ENCODE data around the gene PREPL. TPM values are rescaled to one million over a fixed set of nuclear protein-coding genes. Genes with fewer than 3 reads are reported as not detected.
"Not testable (repeated sequence)": the region's sequence is repeated elsewhere in the genome, so short reads cannot be mapped to it uniquely, and the experiment has no call there.

PREPL gene
- total and polyA plus RNA-seq, 7 donors = 6.6 to 52.6 (median 41.5) TPM

DNA sequence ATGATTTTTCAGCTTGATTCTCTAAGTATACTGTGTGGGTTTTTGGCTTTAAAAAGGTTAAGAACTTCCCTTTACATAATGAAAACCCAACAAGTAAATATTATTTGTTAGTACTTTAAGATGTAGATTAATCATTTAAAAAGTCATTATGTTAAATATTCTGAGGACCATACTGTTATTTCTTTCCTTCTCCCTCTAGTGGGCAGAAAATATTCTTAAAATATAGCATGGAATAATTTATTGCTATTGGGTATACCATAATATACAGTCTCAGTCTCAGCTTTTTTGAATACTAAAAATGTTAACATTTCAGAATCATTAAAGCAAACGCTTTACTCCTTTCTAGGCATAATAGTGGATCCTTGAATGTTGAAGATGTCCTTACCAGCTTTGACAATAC lies 28.6 kb upstream of the PREPL start:
- Histone ChIP-seq H3K4me3 (no peak overlapping the region), H3K27me3 (no peaks in the 10 kb centered on the region), H3K9me3 (no peaks in the 10 kb centered on the region), H3K27ac (no peak overlapping the region), H3K36me3 (no peaks in the 10 kb centered on the region), H3K4me1 (no peaks in the 10 kb centered on the region)
- WGBS, 2 donors = 85 to 97% methylated on average over 1 of the region's 1 CpG
- intact Hi-C loops (cut with DNase I) = loop anchor here (5.0 kb wide), 1 partner anchor 567 kb away; no protein-coding TSS in a partner anchor
- TF ChIP-seq, protein P1, sequence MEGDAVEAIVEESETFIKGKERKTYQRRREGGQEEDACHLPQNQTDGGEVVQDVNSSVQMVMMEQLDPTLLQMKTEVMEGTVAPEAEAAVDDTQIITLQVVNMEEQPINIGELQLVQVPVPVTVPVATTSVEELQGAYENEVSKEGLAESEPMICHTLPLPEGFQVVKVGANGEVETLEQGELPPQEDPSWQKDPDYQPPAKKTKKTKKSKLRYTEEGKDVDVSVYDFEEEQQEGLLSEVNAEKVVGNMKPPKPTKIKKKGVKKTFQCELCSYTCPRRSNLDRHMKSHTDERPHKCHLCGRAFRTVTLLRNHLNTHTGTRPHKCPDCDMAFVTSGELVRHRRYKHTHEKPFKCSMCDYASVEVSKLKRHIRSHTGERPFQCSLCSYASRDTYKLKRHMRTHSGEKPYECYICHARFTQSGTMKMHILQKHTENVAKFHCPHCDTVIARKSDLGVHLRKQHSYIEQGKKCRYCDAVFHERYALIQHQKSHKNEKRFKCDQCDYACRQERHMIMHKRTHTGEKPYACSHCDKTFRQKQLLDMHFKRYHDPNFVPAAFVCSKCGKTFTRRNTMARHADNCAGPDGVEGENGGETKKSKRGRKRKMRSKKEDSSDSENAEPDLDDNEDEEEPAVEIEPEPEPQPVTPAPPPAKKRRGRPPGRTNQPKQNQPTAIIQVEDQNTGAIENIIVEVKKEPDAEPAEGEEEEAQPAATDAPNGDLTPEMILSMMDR (IDR thresholded peaks at IDR 0.05) = no peak
- no peak for DNase-seq

DNA sequence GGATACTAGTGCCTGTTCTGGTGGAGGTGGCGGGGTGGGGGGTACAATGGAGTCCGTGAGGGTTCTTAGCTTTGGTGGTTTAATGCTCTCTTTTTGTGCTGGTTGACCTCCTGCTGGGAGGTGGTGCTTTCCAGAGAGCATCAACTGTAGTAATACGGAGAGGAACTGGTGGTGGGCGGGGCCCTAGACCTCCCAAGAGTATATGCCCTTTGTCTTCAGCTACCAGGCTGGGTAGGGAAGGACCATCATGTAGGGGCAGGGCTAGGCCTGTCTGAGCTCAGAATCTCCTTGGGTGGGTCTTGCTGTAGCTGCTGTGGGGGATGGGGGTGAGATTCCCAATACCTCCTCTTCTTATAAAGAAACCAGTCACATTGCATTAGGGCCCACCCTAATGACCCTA lies 27.6 kb upstream of the PREPL start:
- WGBS, 2 donors = 66 to 67% methylated on average over 4 of the region's 4 CpGs
- Histone ChIP-seq H3K27ac (no peak overlapping the region), H3K4me1 (no peaks in the 10 kb centered on the region), H3K36me3 (no peaks in the 10 kb centered on the region), H3K9me3 (no peaks in the 10 kb centered on the region), H3K4me3 (no peak overlapping the region), H3K27me3 (no peaks in the 10 kb centered on the region)
- intact Hi-C loops (cut with DNase I) = no loop called here
- DNase-seq = no peak
- TF ChIP-seq POLR2A (IDR thresholded peaks at IDR 0.05) (no peak), EP300 (IDR thresholded peaks at IDR 0.05) (no peak), POLR2AphosphoS5 (IDR thresholded peaks at IDR 0.05) (no peak)
- TF ChIP-seq, protein P1 (IDR thresholded peaks at IDR 0.05) = no peak

DNA sequence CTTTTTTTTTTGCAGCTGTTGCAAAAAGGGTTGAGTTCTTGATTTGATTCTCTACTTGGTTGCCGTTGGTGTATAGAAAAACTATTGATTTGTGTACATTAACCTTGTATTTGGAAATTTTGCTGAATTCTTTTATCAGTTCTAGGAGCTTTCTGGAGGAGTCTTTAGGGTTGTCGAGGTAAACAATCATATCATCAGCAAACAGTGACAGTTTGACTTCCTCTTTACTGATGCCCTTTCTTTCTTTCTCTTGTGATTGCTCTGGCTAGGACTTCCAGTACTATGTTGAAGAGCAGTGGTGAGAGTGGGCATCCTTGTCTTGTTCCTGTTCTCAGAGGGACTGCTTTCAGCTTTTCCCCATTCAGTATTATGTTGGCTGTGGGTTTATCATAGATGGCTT lies 23.9 kb upstream of the PREPL start:
- 76 to 83% methylated on average over 2 of the region's 2 CpGs for WGBS, 2 donors
- intact Hi-C loops (cut with DNase I) = not testable (repeated sequence)

DNA sequence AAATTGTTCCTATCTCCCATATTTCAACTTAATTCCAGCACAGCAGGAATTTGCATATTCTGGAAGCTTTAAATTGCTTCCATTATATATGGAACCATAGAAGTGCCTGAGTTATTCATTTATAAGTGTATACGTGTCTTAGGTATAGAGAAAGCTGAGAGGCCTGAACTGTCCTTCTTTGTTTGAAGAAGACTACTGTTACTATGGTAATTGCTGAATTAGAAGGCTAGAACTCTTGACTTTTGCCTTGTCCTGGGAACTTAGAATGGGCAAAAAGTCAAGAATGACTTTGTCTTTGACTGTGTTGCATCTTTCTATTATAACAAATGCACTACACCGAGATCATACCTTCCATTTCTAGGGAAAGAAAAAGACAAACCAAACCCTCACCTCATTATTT lies 16.2 kb upstream of the PREPL start:
- Histone ChIP-seq H3K9me3 (no peaks in the 10 kb centered on the region), H3K36me3 (no peaks in the 10 kb centered on the region), H3K27me3 (no peaks in the 10 kb centered on the region), H3K27ac (no peak overlapping the region), H3K4me3 (no peak overlapping the region), H3K4me1 (no peaks in the 10 kb centered on the region)
- no peak for TF ChIP-seq POLR2A (IDR thresholded peaks at IDR 0.05)
- TF ChIP-seq, protein P1 (IDR thresholded peaks at IDR 0.05) = no peak
- TF ChIP-seq EP300 (IDR thresholded peaks at IDR 0.05) = no peak
- TF ChIP-seq POLR2AphosphoS5 (IDR thresholded peaks at IDR 0.05) = no peak
- no peak for DNase-seq
- intact Hi-C loops (cut with DNase I) = no loop called here
- 95 to 99% methylated on average over 2 of the region's 2 CpGs for WGBS, 2 donors

More for the DNA sequence above, 23.9 kb upstream of the PREPL start:
- H3K9me3 ChIP-seq, H3K27me3 ChIP-seq, H3K27ac ChIP-seq, H3K4me1 ChIP-seq, H3K36me3 ChIP-seq, DNase-seq, H3K4me3 ChIP-seq: not testable (repeated sequence)

DNA sequence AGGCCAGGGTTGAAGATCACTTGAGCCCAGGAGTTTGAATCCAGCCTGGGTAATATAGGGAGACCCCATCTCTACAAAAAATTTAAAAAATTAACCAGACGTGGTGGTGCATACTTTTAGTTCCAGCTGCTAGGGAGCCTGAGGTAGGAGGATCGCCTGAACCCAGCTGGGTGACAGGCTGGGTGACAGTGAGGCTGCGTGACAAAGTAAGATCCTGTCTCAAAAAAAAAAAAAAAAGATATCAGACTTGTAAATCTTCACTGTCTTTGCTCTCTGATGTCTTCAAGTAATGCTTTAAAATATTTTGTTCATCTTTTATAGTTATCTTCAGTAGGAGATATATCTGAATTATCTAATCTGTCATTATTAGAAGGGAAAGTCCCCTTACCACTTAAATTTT lies 11.0 kb upstream of the PREPL start:
- WGBS, 2 donors = 92 to 93% methylated on average over 3 of the region's 3 CpGs
- Histone ChIP-seq H3K9me3 (peaks cover 0 to 2% (median 0%) of the 10 kb centered on the region in 4 donors), H3K27me3 (no peaks in the 10 kb centered on the region), H3K27ac (no peak overlapping the region), H3K4me3 (no peak overlapping the region), H3K36me3 (no peaks in the 10 kb centered on the region), H3K4me1 (no peaks in the 10 kb centered on the region)
- intact Hi-C loops (cut with DNase I) = no loop called here
- no peak for DNase-seq
- TF ChIP-seq POLR2A (IDR thresholded peaks at IDR 0.05) = no peak
- TF ChIP-seq, protein P1 (IDR thresholded peaks at IDR 0.05) = no peak
